Fibroblast of peridontal ligament (primary cell): Measurements from ENCODE around the gene PCDHB5.
"Not testable (repeated sequence)": the region's sequence is repeated elsewhere in the genome, so short reads cannot be mapped to it uniquely, and the experiment has no call there.

ENCODE experiments used
- DNase-seq: peaks from one replicate; pipeline ENCODE4 v3.0.0-alpha.2; 2010; ENCODE audit errors: extremely low read depth

The PCDHB5 gene

DNA sequence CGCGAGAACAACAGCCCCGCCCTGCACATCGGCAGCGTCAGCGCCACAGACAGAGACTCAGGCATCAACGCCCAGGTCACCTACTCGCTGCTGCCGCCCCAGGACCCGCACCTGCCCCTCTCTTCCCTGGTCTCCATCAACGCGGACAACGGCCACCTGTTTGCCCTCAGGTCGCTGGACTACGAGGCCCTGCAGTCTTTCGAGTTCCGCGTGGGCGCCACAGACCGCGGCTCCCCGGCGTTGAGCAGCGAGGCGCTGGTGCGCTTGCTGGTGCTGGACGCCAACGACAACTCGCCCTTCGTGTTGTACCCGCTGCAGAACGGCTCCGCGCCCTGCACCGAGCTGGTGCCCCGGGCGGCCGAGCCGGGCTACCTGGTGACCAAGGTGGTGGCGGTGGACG, 16.6 kb downstream of the PCDHB5 start:
- DNase-seq: not testable (repeated sequence)

DNA sequence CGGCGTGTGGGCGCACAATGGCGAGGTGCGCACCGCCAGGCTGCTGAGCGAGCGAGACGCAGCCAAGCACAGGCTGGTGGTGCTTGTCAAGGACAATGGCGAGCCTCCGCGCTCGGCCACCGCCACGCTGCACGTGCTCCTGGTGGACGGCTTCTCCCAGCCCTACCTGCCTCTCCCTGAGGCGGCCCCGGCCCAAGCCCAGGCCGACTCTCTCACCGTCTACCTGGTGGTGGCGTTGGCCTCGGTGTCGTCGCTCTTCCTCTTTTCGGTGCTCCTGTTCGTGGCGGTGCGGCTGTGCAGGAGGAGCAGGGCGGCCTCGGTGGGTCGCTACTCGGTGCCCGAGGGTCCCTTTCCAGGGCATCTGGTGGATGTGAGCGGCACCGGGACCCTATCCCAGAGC, 17.1 kb downstream of the PCDHB5 start:
- not testable (repeated sequence) for DNase-seq

DNA sequence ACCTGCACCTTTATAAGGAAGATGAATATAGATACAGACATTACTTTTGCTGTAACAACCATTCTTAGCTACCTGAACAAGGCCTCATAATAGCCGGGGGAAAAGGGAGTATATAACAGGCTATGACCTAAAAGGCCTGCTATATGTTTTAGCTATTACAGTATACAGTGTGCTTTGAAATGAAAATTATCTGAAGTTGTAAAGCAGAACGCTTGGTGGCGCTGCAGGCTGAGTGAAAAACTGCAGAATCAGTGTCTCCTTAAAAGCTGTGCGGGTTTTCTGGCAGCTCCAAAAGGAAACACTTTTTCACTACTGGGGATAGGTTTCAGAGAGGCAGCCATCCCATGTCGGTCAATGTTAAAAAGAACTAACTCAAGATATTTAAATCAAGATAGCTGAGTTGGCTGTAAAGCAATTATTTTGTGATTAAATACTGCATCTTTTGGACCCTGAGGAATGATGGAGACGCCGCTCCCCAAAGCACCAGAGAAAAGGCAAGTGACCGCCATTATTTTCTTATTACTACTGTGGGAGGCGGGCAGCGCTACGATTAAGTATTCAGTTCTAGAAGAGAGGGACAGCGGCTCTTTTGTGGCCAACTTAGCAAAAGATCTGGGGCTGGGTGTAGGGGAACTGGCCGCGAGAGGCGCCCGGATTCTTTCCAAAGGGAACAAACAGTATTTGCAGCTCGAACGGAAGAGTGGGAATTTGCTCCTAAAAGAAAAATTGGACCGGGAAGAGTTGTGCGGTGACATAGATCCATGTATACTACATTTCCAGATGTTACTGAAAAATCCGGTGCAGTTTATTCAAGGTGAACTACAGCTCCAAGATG, 20.8 kb downstream of the PCDHB5 start:
- no peak for DNase-seq

DNA sequence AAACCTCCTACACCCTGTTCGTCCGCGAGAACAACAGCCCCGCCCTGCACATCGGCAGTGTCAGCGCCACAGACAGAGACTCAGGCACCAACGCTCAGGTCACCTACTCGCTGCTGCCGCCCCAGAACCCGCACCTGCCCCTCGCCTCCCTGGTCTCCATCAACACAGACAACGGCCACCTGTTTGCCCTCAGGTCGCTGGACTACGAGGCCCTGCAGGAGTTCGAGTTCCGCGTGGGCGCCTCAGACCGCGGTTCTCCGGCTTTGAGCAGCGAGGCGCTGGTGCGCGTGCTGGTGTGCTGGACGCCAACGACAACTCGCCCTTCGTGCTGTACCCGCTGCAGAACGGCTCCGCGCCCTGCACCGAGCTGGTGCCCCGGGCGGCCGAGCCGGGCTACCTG, 22.4 kb downstream of the PCDHB5 start:
- not testable (repeated sequence) for DNase-seq

DNA sequence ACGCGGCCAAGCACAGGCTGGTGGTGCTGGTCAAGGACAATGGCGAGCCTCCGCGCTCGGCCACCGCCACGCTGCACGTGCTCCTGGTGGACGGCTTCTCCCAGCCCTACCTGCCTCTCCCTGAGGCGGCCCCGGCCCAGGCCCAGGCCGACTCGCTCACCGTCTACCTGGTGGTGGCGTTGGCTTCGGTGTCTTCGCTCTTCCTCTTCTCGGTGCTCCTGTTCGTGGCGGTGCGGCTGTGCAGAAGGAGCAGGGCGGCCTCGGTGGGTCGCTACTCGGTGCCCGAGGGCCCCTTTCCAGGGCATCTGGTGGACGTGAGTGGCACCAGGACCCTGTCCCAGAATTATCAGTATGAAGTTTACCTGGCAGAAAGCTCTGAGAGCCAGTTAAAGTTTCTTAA, 22.9 kb downstream of the PCDHB5 start:
- not testable (repeated sequence) for DNase-seq

DNA sequence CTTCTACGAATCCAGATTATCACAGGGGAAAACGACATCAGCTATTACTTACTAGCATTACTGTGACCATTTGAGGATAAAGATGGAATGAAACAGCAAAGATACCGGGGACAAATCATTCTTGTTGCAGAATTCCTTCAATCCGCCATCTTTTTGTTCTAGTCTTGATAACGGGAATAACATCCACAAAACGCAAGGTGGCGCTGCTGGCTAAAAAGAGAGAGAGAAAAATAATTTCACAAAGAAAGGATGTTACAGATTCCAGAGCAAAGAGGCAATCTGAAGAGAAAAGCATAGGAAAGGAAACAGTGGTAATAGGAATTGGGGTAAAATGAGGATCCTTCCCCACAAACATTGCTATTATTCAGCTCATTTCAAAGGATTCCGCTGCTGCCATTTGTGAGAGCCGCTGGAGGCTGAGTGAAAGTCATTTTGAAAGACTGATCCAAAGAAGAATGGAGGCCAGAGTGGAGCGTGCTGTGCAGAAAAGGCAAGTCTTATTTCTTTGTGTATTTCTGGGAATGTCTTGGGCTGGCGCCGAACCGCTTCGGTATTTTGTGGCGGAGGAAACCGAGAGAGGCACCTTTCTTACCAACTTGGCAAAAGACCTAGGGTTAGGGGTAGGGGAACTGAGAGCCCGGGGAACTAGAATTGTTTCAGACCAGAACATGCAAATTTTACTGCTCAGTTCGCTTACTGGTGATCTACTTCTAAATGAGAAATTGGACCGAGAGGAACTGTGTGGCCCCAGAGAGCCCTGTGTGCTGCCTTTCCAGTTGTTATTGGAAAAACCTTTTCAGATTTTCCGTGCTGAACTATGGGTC, 37.6 kb downstream of the PCDHB5 start, which contains the start of gene PCDHB7:
Gene PCDHB7 (plus strand): TSS at position 264 of the 824 bp plus-strand sequence. CDS start 192 bp downstream, at position 456.
- peak; percentile 25 for DNase-seq

DNA sequence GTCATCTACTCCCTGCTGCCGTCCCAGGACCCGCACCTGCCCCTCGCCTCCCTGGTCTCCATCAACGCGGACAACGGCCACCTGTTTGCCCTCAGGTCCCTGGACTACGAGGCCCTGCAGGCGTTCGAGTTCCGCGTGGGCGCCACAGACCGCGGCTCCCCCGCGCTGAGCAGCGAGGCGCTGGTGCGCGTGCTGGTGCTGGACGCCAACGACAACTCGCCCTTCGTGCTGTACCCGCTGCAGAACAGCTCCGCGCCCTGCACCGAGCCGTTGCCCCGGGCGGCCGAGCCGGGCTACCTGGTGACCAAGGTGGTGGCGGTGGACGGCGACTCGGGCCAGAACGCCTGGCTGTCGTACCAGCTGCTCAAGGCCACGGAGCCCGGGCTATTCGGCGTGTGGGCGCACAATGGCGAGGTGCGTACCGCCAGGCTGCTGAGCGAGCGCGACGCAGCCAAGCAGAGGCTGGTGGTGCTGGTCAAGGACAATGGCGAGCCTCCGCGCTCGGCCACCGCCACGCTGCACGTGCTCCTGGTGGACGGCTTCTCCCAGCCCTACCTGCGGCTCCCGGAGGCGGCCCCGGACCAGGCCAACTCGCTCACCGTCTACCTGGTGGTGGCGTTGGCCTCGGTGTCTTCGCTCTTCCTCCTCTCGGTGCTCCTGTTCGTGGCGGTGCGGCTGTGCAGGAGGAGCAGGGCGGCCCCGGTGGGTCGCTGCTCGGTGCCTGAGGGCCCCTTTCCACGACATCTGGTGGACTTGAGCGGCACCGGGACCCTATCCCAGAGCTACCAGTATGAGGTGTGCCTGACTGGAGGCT, 39.5 kb downstream of the PCDHB5 start:
- DNase-seq: not testable (repeated sequence)

DNA sequence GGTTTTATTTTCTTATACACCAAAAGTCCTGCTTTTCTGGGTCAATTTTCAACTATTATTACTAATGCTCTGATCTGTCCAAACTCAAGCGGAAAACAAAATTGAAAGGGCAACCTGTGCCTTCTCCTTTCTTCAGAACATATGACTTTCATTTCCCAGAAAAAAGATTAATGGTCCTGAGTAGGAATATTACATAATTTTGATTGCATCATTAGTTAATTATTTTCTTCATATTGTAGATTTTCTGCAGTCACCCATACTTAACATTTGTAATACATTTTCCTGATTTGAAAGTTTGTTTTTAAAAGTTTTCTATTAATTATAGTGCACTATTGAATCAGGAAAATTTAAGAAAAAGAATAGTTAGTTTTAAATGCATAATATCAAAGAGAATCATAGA, 40.9 kb downstream of the PCDHB5 start:
- DNase-seq: no peak

DNA sequence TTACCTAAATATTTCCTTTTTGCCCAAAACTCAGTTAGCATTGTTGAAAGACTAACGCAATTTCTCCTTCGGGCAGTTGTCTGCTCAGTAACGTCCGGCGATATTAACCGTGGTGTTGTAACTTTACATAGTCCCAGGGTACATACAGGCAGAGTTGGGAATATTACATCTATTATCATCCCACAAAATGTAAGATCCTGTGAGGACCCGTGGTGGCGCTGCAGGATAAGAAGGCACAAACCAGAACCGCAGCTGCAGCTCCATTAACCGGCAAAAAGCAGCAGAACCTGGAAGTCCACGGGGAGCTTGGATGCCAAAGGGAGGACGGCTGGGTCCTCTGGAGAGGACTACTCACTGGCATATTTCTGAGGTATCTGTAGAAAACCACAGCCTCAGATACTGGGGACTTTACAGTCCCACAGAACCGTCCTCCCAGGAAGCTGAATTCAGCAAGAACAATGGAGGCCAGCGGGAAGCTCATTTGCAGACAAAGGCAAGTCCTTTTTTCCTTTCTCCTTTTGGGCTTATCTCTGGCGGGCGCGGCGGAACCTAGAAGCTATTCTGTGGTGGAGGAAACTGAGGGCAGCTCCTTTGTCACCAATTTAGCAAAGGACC, 42.7 kb downstream of the PCDHB5 start, which contains the start of gene PCDHB8:
Gene PCDHB8 (plus strand): TSS at position 214 of the 615 bp plus-strand sequence. CDS start 245 bp downstream, at position 459.
- not testable (repeated sequence) for DNase-seq

DNA sequence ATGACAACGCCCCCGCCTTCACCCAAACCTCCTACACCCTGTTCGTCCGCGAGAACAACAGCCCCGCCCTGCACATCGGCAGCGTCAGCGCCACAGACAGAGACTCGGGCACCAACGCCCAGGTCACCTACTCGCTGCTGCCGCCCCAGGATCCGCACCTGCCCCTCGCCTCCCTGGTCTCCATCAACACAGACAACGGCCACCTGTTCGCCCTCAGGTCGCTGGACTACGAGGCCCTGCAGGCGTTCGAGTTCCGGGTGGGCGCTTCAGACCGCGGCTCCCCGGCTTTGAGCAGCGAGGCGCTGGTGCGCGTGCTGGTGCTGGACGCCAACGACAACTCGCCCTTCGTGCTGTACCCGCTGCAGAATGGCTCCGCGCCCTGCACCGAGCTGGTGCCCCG, 44.4 kb downstream of the PCDHB5 start:
- not testable (repeated sequence) for DNase-seq

DNA sequence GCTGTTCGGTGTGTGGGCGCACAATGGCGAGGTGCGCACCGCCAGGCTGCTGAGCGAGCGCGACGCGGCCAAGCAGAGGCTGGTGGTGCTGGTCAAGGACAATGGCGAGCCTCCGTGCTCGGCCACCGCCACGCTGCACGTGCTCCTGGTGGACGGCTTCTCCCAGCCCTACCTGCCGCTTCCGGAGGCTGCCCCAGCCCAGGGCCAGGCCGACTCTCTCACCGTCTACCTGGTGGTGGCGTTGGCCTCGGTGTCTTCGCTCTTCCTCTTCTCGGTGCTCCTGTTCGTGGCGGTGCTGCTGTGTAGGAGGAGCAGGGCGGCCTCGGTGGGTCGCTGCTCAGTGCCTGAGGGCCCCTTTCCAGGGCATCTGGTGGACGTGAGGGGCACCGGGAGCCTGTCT, 44.9 kb downstream of the PCDHB5 start:
- not testable (repeated sequence) for DNase-seq

DNA sequence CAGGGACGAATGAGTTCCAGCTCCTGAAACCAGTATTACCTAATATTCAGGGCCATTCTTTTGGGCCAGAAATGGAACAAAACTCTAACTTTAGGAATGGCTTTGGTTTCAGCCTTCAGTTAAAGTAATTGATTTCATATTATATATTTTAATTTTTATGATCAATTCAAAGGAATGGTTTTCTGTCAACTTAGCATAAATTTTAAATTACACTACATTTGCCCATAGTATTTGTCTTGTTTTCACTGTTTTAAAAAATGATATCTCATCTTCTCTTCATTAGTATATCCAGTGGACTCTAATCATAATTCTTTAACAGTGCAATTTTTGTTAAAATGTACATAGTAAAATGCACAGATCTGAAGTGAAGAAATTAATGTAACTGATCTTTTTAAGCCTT, 45.3 kb downstream of the PCDHB5 start:
- DNase-seq: no peak

DNA sequence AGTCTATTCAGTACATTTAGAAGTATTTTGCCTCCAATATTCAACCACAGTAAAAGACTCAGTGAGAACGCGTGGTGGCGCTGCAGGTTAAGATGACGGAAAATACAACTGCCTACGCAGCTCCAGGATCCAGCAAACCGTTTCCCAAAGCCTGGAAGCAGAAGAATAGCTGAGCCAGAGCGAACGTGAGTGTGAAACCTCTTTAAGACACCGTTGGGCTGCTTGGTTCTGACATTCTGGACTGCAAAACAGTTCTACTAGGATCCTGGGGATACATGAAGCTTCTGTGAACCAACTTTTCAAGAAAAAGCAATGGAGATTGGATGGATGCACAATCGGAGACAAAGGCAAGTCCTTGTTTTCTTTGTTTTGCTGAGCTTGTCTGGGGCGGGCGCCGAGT, 47.2 kb downstream of the PCDHB5 start, which contains the start of gene PCDHB16:
Gene PCDHB16 (plus strand): TSS at position 140 of the 400 bp plus-strand sequence. CDS start 173 bp downstream, at position 313.
- peak; percentile 35 for DNase-seq

DNA sequence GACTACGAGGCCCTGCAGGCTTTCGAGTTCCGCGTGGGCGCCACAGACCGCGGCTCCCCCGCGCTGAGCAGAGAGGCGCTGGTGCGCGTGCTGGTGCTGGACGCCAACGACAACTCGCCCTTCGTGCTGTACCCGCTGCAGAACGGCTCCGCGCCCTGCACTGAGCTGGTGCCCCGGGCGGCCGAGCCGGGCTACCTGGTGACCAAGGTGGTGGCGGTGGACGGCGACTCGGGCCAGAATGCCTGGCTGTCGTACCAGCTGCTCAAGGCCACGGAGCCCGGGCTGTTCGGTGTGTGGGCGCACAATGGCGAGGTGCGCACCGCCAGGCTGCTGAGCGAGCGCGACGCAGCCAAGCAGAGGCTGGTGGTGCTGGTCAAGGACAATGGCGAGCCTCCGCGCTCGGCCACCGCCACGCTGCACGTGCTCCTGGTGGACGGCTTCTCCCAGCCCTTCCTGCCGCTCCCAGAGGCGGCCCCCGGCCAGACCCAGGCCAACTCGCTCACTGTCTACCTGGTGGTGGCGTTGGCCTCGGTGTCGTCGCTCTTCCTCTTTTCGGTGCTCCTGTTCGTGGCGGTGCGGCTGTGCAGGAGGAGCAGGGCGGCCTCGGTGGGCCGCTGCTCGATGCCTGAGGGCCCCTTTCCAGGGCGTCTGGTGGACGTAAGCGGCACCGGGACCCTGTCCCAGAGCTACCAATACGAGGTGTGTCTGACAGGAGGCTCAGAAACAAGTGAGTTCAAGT, 49.3 kb downstream of the PCDHB5 start:
- not testable (repeated sequence) for DNase-seq

DNA sequence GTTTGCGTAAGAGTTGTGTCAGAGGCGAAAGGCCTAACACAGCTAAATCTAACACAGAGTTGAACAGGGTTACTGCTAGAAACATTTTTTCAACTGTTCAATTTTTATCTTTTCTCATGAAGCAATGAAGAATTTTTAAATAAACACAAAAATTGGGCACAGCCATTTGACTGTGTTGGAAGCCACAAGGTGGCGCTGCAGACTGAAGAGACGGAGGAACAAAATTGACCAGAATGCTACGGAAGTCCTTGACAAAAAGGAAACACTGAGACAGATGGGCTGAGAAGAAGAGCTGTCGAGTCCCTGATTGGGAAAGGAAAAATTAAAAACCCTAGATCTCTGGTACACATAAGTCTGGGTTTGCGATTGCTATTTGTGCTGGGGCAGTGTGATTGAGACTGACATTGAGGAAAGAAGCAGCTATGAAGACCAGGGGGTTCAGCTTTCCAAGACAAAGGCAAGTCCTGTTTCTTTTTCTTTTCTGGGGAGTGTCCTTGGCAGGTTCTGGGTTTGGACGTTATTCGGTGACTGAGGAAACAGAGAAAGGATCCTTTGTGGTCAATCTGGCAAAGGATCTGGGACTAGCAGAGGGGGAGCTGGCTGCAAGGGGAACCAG, 52.0 kb downstream of the PCDHB5 start, which contains the start of gene PCDHB9:
Gene PCDHB9 (plus strand): TSS at position 265 of the 616 bp plus-strand sequence. CDS start 158 bp downstream, at position 423.
- DNase-seq: peak; percentile 6
